Endodermal cell (in vitro differentiated cells): Measurements from ENCODE around the gene FUT2. TPM values are rescaled to one million over a fixed set of nuclear protein-coding genes. Genes with fewer than 3 reads are reported as not detected.

Experiments used
- DNase-seq: peaks from one replicate; pipeline ENCODE4 v3.0.0-alpha.2; 2017
- H3K27ac ChIP-seq: 2 replicates; pipeline ENCODE4 v1.5.1; 2013; ENCODE audit warnings: mild to moderate bottlenecking, low read depth, low read length, moderate library complexity
- H3K27me3 ChIP-seq: 2 replicates; pipeline ENCODE4 v1.6.1; 2013; ENCODE audit warnings: mild to moderate bottlenecking, low read length, moderate library complexity; ENCODE audit not compliant: insufficient read depth, control insufficient read depth, poor library complexity, severe bottlenecking
- H3K36me3 ChIP-seq: 2 replicates; pipeline ENCODE4 v1.7.0; 2013; ENCODE audit warnings: mild to moderate bottlenecking, low read length, moderate library complexity; ENCODE audit not compliant: control insufficient read depth, insufficient read depth
- H3K4me1 ChIP-seq: one replicate; pipeline ENCODE4 v1.7.0; 2013; ENCODE audit warnings: low read length; ENCODE audit not compliant: control insufficient read depth, insufficient read depth
- H3K4me3 ChIP-seq: 2 replicates; pipeline ENCODE4 v1.5.1; 2013; ENCODE audit warnings: mild to moderate bottlenecking, low read length, moderate library complexity
- H3K9ac ChIP-seq: 2 replicates; pipeline ENCODE4 v1.6.1; 2013; ENCODE audit warnings: mild to moderate bottlenecking, low read length, moderate library complexity; ENCODE audit not compliant: poor library complexity, severe bottlenecking; ENCODE audit errors: extremely low read depth
- H3K9me3 ChIP-seq: 2 replicates; pipeline ENCODE4 v1.6.1; 2013; ENCODE audit warnings: mild to moderate bottlenecking, low read length, moderate library complexity; ENCODE audit not compliant: control insufficient read depth
- H3K27ac Mint-ChIP-seq: 2 replicates; pipeline ENCODE4 v1.8.0; 2020; ENCODE audit warnings: mixed read lengths
- H3K27me3 Mint-ChIP-seq: 2 replicates; pipeline ENCODE4 v1.8.0; 2021; ENCODE audit warnings: mild to moderate bottlenecking, mixed read lengths; ENCODE audit not compliant: insufficient read depth
- H3K36me3 Mint-ChIP-seq: 2 replicates; pipeline ENCODE4 v1.8.0; 2020; ENCODE audit warnings: low read depth, mixed read lengths
- H3K4me1 Mint-ChIP-seq: 2 replicates; pipeline ENCODE4 v1.8.0; 2020; ENCODE audit warnings: mixed read lengths
- H3K4me3 Mint-ChIP-seq: 2 replicates; pipeline ENCODE4 v1.8.0; 2020; ENCODE audit warnings: mild to moderate bottlenecking, moderate library complexity, mixed read lengths
- H3K9me3 Mint-ChIP-seq: 2 replicates; pipeline ENCODE4 v1.8.0; 2020; ENCODE audit warnings: mild to moderate bottlenecking, mixed read lengths
- WGBS, 2 experiments: methylation state at CpG; one replicate each; pipeline versions ENCODE4 v1.1.5 to v1.1.7; 2013; ENCODE audit warnings: missing lambda C conversion rate in 2 of 2, mixed read lengths in 1 of 2; ENCODE audit not compliant: insufficient coverage in 1 of 2, insufficient read length in 1 of 2; 5-methylcytosine and 5-hydroxymethylcytosine counted together
- total RNA-seq, 2 donors: library from RNA; stranded (reverse); fragmentation: NEBNext Ultra II Directional in 1 of 2; extraction: Animal tissue kit (Norgen Biotek cat#: 25700) in 1 of 2; gene quantifications; 2 replicates in 1 of 2; 3 replicates in 1 of 2; pipeline ENCODE4 v1.2.1, GENCODE V29; 2021
- TF ChIP-seq, protein P1 (sequence below): fragments of 200-600 bp; sonication (generic); conservative IDR thresholded peaks from 2 replicates; pipeline ENCODE4 v1.5.0; 2021; ENCODE audit warnings: antibody characterized with exemption, mild to moderate bottlenecking

Gene FUT2
- total RNA-seq, 2 donors from 2014 or later, result 5.8 to 11.0 TPM

DNA sequence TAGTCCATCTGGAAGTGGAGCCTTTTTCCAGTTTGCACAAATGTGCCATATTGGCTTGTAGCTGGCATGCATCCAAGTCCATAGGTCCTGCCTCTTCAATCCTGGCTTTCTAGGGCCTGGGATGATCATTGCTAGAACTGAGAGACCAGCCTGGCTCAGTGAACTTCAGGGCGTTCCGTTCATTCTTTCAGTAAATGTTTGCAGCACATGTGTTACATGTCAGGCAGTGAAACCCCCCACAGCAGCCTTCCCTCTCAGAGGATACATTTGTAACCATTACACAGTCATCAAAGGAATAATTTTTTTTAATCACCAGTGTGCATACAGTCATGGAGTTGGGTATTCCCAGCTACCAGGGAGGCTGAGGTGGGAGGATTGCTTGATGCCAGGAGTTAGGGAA is 9.7 kb downstream of the FUT2 start:
- Mint-ChIP-seq H3K4me1 (no peaks in the 10 kb centered on the region), H3K9me3 (peaks cover 7% of the 10 kb centered on the region), H3K27ac (no peak overlapping the region), H3K4me3 (no peak overlapping the region), H3K36me3 (peaks cover 48% of the 10 kb centered on the region), H3K27me3 (peaks cover 5% of the 10 kb centered on the region)
- Histone ChIP-seq H3K27ac (no peak overlapping the region), H3K9ac (no peak overlapping the region), H3K4me1 (no peaks in the 10 kb centered on the region), H3K27me3 (no peaks in the 10 kb centered on the region), H3K36me3 (no peaks in the 10 kb centered on the region), H3K4me3 (no peak overlapping the region), H3K9me3 (no peaks in the 10 kb centered on the region)
- 66 to 78% methylated on average over 2 of the region's 2 CpGs for WGBS, 2 experiments
- TF ChIP-seq, protein P1, sequence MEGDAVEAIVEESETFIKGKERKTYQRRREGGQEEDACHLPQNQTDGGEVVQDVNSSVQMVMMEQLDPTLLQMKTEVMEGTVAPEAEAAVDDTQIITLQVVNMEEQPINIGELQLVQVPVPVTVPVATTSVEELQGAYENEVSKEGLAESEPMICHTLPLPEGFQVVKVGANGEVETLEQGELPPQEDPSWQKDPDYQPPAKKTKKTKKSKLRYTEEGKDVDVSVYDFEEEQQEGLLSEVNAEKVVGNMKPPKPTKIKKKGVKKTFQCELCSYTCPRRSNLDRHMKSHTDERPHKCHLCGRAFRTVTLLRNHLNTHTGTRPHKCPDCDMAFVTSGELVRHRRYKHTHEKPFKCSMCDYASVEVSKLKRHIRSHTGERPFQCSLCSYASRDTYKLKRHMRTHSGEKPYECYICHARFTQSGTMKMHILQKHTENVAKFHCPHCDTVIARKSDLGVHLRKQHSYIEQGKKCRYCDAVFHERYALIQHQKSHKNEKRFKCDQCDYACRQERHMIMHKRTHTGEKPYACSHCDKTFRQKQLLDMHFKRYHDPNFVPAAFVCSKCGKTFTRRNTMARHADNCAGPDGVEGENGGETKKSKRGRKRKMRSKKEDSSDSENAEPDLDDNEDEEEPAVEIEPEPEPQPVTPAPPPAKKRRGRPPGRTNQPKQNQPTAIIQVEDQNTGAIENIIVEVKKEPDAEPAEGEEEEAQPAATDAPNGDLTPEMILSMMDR, result no peak
- no peak for DNase-seq

DNA sequence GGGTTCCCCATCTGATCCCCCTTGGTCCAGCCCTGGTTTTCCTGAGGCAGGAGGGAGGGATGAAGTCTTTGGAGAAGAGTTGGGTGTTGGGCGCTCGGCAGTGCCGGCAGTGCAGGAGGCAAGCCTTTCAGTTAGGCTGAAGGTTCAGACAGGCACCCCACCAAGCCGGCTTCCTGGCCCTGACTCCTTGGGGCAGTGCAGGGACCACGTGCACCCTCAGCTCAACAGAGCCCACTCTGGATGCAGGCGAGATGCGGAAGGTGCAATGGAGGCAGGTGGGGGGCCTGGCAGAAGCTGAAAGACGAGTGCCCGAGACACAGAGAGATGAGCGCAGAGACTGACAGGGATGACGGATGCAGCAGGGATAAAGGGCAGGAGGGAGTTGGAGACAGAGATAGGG is 12.7 kb downstream of the FUT2 start:
- peaks cover 30% of the 10 kb centered on the region for H3K36me3 Mint-ChIP-seq
- peaks cover 7% of the 10 kb centered on the region for H3K27me3 Mint-ChIP-seq
- no peaks in the 10 kb centered on the region for H3K36me3 ChIP-seq
- H3K27me3 ChIP-seq, result no peaks in the 10 kb centered on the region
- TF ChIP-seq, protein P1, result no peak
- peaks cover 4% of the 10 kb centered on the region for H3K9me3 ChIP-seq
- DNase-seq, result peak; percentile 55
- H3K27ac Mint-ChIP-seq, result no peak overlapping the region
- H3K4me1 ChIP-seq, result no peaks in the 10 kb centered on the region
- no peak overlapping the region for H3K4me3 ChIP-seq
- H3K9me3 Mint-ChIP-seq, result peaks cover 13% of the 10 kb centered on the region
- WGBS, 2 experiments, result 61 to 71% methylated on average over 8 to 11 of the region's 11 CpGs
- no peak overlapping the region for H3K9ac ChIP-seq
- peaks cover 3% of the 10 kb centered on the region for H3K4me1 Mint-ChIP-seq
- no peak overlapping the region for H3K27ac ChIP-seq
- H3K4me3 Mint-ChIP-seq, result no peak overlapping the region

DNA sequence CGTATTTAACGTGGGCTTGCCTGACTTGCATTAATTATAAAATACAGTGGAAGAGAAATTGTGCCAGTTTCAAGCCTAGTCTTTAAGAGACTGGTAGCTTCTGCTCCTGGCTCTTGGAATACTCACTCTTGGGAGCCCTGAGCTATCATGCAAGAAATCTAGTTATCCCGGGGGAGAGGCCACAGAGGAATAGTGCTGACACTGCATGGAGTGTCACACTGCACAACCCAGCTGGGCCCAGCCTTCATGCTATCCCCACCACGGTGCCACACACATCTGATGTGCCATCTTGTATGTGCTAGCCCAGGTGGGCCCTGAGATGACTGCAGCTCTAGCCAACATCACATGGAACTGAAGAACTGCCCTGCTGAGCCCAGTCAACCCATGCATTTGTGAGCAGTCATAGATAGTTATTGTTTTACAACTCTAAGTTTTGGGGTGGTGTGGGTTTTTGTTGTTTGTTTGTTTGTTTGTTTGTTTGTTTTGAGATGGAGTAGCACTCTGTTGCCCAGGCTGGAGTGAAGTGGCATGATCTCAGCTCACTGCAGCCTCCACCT is 15.4 kb downstream of the FUT2 start:
- H3K4me3 ChIP-seq, result no peak overlapping the region
- peaks cover 7% of the 10 kb centered on the region for H3K27me3 Mint-ChIP-seq
- H3K9ac ChIP-seq, result no peak overlapping the region
- H3K36me3 Mint-ChIP-seq, result peaks cover 12% of the 10 kb centered on the region
- H3K36me3 ChIP-seq, result no peaks in the 10 kb centered on the region
- H3K27ac Mint-ChIP-seq, result no peak overlapping the region
- peaks cover 7% of the 10 kb centered on the region for H3K9me3 Mint-ChIP-seq
- WGBS, 2 experiments, result 80 to 92% methylated on average over 4 of the region's 4 CpGs
- no peak overlapping the region for H3K4me3 Mint-ChIP-seq
- no peaks in the 10 kb centered on the region for H3K27me3 ChIP-seq
- TF ChIP-seq, protein P1, result no peak
- H3K27ac ChIP-seq, result no peak overlapping the region
- peaks cover 10% of the 10 kb centered on the region for H3K4me1 Mint-ChIP-seq
- H3K4me1 ChIP-seq, result no peaks in the 10 kb centered on the region
- peaks cover 4% of the 10 kb centered on the region for H3K9me3 ChIP-seq
- DNase-seq, result no peak
